ENCODE data around the gene ZBTB7C. TPM values are rescaled to one million over a fixed set of nuclear protein-coding genes. Genes with fewer than 3 reads are reported as not detected.

The ZBTB7C gene
- total and polyA plus RNA-seq, 9 of the 15 experiments (the other 6 are each of a cell fraction or from before 2014, with no cell fraction given) = not detected

DNA sequence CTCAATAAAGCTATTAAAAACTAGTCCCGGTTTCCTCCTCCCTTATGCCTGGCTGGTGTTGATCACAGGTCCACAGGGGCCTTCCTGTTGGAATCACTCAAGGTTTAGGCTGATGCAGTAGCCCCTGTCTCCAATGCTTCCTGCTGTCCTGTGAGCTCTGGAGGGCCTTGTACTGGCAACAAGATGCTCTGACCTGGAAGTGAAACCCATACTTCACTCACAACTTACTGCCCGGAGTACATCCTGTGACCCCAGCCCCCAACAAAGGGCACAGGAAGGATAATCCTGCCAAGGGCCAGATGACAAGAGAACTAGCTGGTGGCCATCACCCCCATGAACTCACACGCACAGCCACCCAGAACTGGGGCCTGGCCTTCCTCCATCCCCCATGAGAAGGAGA is 50.3 kb downstream of the ZBTB7C start (continued):
- no peak for TF ChIP-seq TEAD4 (IDR thresholded peaks at IDR 0.05; ENCODE audit: low read length)
- TF ChIP-seq TEAD4 (CRISPR knock-in tag; IDR thresholded peaks at IDR 0.05; ENCODE audit: borderline replicate concordance) = no peak
- TF ChIP-seq, protein P1, sequence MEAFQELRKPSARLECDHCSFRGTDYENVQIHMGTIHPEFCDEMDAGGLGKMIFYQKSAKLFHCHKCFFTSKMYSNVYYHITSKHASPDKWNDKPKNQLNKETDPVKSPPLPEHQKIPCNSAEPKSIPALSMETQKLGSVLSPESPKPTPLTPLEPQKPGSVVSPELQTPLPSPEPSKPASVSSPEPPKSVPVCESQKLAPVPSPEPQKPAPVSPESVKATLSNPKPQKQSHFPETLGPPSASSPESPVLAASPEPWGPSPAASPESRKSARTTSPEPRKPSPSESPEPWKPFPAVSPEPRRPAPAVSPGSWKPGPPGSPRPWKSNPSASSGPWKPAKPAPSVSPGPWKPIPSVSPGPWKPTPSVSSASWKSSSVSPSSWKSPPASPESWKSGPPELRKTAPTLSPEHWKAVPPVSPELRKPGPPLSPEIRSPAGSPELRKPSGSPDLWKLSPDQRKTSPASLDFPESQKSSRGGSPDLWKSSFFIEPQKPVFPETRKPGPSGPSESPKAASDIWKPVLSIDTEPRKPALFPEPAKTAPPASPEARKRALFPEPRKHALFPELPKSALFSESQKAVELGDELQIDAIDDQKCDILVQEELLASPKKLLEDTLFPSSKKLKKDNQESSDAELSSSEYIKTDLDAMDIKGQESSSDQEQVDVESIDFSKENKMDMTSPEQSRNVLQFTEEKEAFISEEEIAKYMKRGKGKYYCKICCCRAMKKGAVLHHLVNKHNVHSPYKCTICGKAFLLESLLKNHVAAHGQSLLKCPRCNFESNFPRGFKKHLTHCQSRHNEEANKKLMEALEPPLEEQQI (IDR thresholded peaks at IDR 0.05) = no peak

DNA sequence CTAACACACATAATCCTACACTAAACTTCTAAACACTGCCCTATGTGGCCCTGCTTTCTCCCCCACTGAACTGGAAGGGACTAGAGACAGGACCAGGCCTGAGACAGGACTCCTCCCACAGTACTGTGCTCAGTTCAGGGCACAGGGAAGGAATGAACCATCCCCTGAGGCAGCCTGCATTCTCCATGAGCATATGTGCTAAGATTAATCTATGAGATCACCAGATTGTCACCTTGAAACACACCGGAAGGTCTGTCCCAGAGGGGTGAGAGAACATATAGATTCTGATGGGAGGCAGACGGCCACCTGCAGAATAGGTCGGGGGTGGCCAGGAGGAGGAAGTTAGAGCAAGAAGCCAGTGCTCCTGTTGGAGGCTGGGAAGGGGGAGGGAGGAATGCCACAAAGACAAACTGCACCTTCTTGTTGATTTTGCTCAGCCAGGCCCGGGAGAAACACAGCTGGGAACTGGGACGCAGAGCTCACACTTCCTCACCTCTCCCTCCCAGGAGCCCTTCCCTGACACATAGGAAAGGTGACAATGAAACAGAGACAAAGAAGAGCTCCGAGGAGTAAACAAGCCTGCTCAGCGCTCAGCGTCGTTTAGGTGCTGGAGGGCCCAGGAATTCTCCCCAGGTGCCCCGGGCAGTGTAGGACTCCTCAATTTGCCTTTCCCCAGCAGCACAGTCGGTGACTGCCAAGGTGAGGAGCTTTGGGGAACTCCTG is 52.1 kb downstream of the ZBTB7C start:
- no peaks in the 10 kb centered on the region for H3K9me1 ChIP-seq (ENCODE audit: control insufficient read depth, insufficient read depth, low read length)
- no peaks in the 10 kb centered on the region for H3K4me1 ChIP-seq (replicated peaks in 1 of 2; ENCODE audit: control insufficient read depth in 2 of 2, insufficient read depth in 2 of 2, low read length in 2 of 2)
- intact Hi-C loops (cut with micrococcal nuclease) (no loop called here), in situ Hi-C loops (cut with MboI) (no loop called here)
- H3K9me3 ChIP-seq (replicated peaks; ENCODE audit: control insufficient read depth, insufficient read depth, low read depth, low read length) = no peaks in the 10 kb centered on the region
- H3K36me3 ChIP-seq (ENCODE audit: control insufficient read depth, insufficient read depth, low read length) = no peaks in the 10 kb centered on the region
- no peak overlapping the region for H2AFZ ChIP-seq (ENCODE audit: low read depth, low read length)
- ATAC-seq (no peak), DNase-seq (ENCODE audit: extremely low read depth in 1 of 4, low spot score in 3 of 4) (no peak), FAIRE-seq (no peak)
- no peak overlapping the region for H3K9ac ChIP-seq (ENCODE audit: insufficient read depth in 1 of 2, low read depth in 2 of 2, low read length in 2 of 2)
- 1% methylated on average over 10 of the region's 11 CpGs for WGBS (ENCODE audit: insufficient coverage, low coverage, missing lambda C conversion rate)
- BruUV-seq (replicated peaks) = no TSS peak
- POLR2A ChIA-PET = no interaction called here
- no peak overlapping the region for H3K27ac ChIP-seq (ENCODE audit: extremely low read depth, low read depth, low read length)
- H3K27me3 ChIP-seq (ENCODE audit: control insufficient read depth in 2 of 2, insufficient read depth in 2 of 2, low read length in 2 of 2) = peaks cover 0 to 14% of the 10 kb centered on the region in 2 experiments; a peak in 1 of 5 replicates
- H4K20me1 ChIP-seq (replicated peaks; ENCODE audit: control insufficient read depth, insufficient read depth, low read length) = no peaks in the 10 kb centered on the region
- no peak overlapping the region for H3K4me2 ChIP-seq (ENCODE audit: insufficient read depth, low read length)
- H3K4me3 ChIP-seq = no peak overlapping the region
- CTCF ChIA-PET (ENCODE audit: low intra/inter-chr PET ratio) = no interaction called here
- H3K79me2 ChIP-seq (ENCODE audit: control insufficient read depth, insufficient read depth, low read length) = no peaks in the 10 kb centered on the region
- TF ChIP-seq IRF2 (CRISPR knock-in tag; IDR thresholded peaks at IDR 0.05) (no peak), TCFL5 (CRISPR knock-in tag; conservative IDR thresholded peaks at IDR 0.05) (no peak), CEBPB (tag; IDR thresholded peaks at IDR 0.05) (no peak), SMAD4 (CRISPR knock-in tag; conservative IDR thresholded peaks at IDR 0.05) (no peak), MYC (IDR thresholded peaks at IDR 0.05; ENCODE audit: low read depth, low read length) (no peak), MYC (CRISPR knock-in tag; IDR thresholded peaks at IDR 0.05; ENCODE audit: borderline replicate concordance, low read depth) (no peak), GATA2 (CRISPR knock-in tag; IDR thresholded peaks at IDR 0.05) (no peak), SNRNP70 (optimal IDR thresholded peaks at IDR 0.05; ENCODE audit: low read depth, low read length) (no peak)
- TF ChIP-seq, protein P2, sequence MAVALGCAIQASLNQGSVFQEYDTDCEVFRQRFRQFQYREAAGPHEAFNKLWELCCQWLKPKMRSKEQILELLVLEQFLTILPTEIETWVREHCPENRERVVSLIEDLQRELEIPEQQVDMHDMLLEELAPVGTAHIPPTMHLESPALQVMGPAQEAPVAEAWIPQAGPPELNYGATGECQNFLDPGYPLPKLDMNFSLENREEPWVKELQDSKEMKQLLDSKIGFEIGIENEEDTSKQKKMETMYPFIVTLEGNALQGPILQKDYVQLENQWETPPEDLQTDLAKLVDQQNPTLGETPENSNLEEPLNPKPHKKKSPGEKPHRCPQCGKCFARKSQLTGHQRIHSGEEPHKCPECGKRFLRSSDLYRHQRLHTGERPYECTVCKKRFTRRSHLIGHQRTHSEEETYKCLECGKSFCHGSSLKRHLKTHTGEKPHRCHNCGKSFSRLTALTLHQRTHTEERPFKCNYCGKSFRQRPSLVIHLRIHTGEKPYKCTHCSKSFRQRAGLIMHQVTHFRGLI (CRISPR knock-in tag; IDR thresholded peaks at IDR 0.05) = no peak
- TF ChIP-seq, protein P3, sequence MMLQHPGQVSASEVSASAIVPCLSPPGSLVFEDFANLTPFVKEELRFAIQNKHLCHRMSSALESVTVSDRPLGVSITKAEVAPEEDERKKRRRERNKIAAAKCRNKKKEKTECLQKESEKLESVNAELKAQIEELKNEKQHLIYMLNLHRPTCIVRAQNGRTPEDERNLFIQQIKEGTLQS (IDR thresholded peaks at IDR 0.05) = no peak
- TF ChIP-seq, protein P3 (CRISPR knock-in tag; conservative IDR thresholded peaks at IDR 0.05) = no peak

Data from K562 (cell line).